ENCODE results near the gene SCART1.

- TF ChIP-seq, protein P1, sequence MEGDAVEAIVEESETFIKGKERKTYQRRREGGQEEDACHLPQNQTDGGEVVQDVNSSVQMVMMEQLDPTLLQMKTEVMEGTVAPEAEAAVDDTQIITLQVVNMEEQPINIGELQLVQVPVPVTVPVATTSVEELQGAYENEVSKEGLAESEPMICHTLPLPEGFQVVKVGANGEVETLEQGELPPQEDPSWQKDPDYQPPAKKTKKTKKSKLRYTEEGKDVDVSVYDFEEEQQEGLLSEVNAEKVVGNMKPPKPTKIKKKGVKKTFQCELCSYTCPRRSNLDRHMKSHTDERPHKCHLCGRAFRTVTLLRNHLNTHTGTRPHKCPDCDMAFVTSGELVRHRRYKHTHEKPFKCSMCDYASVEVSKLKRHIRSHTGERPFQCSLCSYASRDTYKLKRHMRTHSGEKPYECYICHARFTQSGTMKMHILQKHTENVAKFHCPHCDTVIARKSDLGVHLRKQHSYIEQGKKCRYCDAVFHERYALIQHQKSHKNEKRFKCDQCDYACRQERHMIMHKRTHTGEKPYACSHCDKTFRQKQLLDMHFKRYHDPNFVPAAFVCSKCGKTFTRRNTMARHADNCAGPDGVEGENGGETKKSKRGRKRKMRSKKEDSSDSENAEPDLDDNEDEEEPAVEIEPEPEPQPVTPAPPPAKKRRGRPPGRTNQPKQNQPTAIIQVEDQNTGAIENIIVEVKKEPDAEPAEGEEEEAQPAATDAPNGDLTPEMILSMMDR (IDR thresholded peaks at IDR 0.05): no peak
- TF ChIP-seq POLR2A (IDR thresholded peaks at IDR 0.05) (no peak), POLR2AphosphoS5 (IDR thresholded peaks at IDR 0.05) (no peak), EP300 (IDR thresholded peaks at IDR 0.05) (no peak)
Observed at GRCh38 chr10:133420028-133420427, 33.7 kb upstream of the SCART1 start.

Measured in stomach (tissue), 4 donors.